ENCODE results near the gene RNF39. TPM values are rescaled to one million over a fixed set of nuclear protein-coding genes. Genes with fewer than 3 reads are reported as not detected.
A peak's percentile ranks its signal among the peaks of the same experiment; 100 is the strongest.

RNF39 gene
- total RNA-seq, 4 donors from 2014 or later = not detected

DNA sequence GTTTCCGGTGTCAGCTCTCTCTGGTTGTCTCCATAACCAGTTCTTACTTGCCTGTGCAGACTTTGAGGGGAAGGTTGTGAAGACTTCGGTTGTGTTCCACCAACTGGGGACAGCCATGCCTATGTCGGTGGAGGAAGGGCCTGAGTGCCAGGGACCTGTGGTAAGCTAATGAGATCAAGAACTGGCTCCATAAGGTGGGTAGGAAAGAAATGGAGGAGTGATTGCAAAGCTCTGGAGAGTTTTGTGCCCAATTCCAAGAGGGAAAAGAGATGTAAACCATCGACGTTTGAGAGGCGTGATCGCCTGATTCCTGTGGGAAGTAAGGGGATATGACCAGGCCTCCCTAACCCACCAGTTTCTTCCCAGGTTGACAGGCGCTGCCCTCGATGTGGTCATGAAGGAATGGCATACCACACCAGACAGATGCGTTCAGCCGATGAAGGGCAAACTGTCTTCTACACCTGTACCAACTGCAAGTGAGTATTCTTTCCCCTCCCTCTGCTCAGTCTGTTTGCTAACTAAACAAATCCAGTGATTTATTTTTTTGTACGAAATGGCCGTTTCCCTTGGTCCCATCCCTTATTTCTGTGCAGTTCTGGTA lies 13.6 kb downstream of the RNF39 start:
- H3K36me3 ChIP-seq = peaks cover 0 to 26% of the 10 kb centered on the region in 2 donors
- DNase-seq = peak in 1 of 2 donors; percentile 18
- intact Hi-C loops (cut with DNase I; ENCODE audit: low total_unique reads) = loop anchor here (2.0 to 10.0 kb wide), 4 partner anchors 151 to 1913 kb away; partner anchors contain the start of genes ATP6V1G2, DDX39B, DXO and NFKBIL1
- in situ Hi-C loops (cut with MboI; ENCODE audit: low sequenced_read_pairs in 4 of 4) = loop anchor here in 2 of 4 donors (25.0 kb wide), 1 partner anchor 275 kb away; the partner anchor contains the start of genes RPP21 (in 2 of the 2) and TRIM39 (in 2 of the 2)
- TF ChIP-seq POLR2A (IDR thresholded peaks at IDR 0.05) = no peak
- TF ChIP-seq, protein P1, sequence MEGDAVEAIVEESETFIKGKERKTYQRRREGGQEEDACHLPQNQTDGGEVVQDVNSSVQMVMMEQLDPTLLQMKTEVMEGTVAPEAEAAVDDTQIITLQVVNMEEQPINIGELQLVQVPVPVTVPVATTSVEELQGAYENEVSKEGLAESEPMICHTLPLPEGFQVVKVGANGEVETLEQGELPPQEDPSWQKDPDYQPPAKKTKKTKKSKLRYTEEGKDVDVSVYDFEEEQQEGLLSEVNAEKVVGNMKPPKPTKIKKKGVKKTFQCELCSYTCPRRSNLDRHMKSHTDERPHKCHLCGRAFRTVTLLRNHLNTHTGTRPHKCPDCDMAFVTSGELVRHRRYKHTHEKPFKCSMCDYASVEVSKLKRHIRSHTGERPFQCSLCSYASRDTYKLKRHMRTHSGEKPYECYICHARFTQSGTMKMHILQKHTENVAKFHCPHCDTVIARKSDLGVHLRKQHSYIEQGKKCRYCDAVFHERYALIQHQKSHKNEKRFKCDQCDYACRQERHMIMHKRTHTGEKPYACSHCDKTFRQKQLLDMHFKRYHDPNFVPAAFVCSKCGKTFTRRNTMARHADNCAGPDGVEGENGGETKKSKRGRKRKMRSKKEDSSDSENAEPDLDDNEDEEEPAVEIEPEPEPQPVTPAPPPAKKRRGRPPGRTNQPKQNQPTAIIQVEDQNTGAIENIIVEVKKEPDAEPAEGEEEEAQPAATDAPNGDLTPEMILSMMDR (IDR thresholded peaks at IDR 0.05 in 4 of 5, conservative IDR thresholded peaks at IDR 0.05 in 1 of 5) = no peak
- H3K27ac ChIP-seq = peak overlapping the region; percentile 92 to 97 (median 95)
- ATAC-seq = no peak
- H3K27me3 ChIP-seq = no peaks in the 10 kb centered on the region
- H3K4me1 ChIP-seq = peaks cover 30 to 31% of the 10 kb centered on the region in 2 donors
- no peaks in the 10 kb centered on the region for H3K9me3 ChIP-seq
- H3K4me3 ChIP-seq = peak overlapping the region; percentile 80 to 98 (median 88)

DNA sequence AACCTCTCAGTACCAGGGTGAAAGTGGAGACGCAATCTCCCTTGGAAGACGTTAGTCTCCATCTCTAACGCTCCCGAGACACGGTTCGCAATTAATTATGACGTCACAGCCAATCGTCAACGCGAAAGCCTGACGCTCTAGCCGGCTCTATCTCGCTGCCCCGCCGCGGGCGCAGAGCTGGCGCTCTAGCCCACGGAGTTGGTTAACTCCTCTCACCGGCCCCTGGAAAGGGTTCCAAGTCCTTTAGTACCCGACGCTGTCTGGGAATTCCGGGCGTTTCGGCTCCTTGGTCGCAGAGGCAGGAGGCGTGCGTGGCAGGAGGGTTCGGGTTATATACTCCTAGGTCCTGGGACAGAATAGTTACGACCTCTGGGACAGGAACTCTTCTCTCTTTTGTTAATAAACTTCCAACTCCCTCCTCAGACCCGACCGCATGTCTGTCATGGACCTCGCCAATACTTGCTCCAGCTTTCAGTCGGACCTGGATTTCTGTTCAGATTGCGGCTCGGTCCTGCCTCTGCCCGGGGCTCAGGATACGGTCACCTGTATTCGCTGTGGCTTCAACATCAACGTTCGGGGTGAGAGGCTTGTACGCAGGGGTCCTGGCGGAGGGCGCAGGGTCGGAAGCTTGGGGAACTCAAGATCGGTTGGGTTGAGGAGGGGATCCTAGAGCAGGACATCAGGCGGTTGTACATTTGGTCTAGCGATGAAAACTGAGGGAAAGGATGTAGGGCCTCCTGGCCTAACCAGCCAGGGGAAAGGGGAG lies 14.3 kb downstream of the RNF39 start, which contains the start of gene POLR1H:
Gene POLR1H, plus strand, starts transcription at position 174 of the 766 bp plus-strand sequence. Its CDS starts 260 bp downstream, at position 434.
- in situ Hi-C loops (cut with MboI; ENCODE audit: low sequenced_read_pairs in 4 of 4) = loop anchor here in 2 of 4 donors (25.0 kb wide), 1 partner anchor 276 kb away; the partner anchor contains the start of genes RPP21 (in 2 of the 2) and TRIM39 (in 2 of the 2)
- H3K4me3 ChIP-seq = peak within 1 kb of the TSS; percentile 80 to 98 (median 88)
- peak within 1 kb of the TSS; percentile 92 to 97 (median 95) for H3K27ac ChIP-seq
- peaks cover 0 to 33% of the 10 kb centered on the region in 2 donors for H3K36me3 ChIP-seq
- no peaks in the 10 kb centered on the region for H3K27me3 ChIP-seq
- intact Hi-C loops (cut with DNase I; ENCODE audit: low total_unique reads) = loop anchor here (2.0 to 10.0 kb wide), 3 partner anchors 152 to 1914 kb away; partner anchors contain the start of genes ATP6V1G2, DDX39B, DXO and NFKBIL1
- H3K9me3 ChIP-seq = no peaks in the 10 kb centered on the region
- peak; percentile 87 for TF ChIP-seq POLR2A (IDR thresholded peaks at IDR 0.05)
- TF ChIP-seq, protein P1 (IDR thresholded peaks at IDR 0.05 in 4 of 5, conservative IDR thresholded peaks at IDR 0.05 in 1 of 5) = no peak
- peaks cover 27 to 29% of the 10 kb centered on the region in 2 donors for H3K4me1 ChIP-seq
- ATAC-seq = peak; percentile 97 to 98
- DNase-seq = peak; percentile 90 to 92

DNA sequence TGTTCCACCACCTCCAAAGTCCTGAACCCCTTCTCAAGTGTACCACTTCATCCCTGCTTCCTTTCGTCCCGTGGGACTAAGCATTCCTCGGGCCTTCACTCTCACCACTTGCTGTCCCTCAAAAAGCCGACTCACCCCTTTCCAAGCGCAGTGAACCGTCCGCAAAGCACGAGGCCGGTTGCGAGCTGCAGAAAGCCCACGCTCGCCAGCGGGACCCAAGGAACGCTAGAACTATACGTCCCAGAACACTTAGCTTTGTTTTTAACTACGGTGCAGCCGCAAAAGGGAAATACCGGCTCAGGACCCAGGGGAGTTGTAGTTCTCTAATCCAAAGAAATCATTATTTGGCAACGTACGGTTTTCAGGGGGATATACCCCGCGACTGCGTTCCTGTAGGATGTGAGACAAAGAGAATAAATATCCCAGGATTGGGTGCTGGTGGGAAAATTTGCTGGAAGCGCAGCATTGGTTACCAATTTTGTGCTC lies 14.9 kb downstream of the RNF39 start:
- intact Hi-C loops (cut with DNase I; ENCODE audit: low total_unique reads) = loop anchor here (2.0 to 10.0 kb wide), 3 partner anchors 152 to 1914 kb away; partner anchors contain the start of genes ATP6V1G2, DDX39B, DXO and NFKBIL1
- Histone ChIP-seq H3K27me3 (no peaks in the 10 kb centered on the region), H3K27ac (peak overlapping the region; percentile 92 to 97 (median 95)), H3K9me3 (no peaks in the 10 kb centered on the region), H3K4me1 (peaks cover 22 to 23% of the 10 kb centered on the region in 2 donors), H3K4me3 (peak overlapping the region; percentile 80 to 98 (median 88)), H3K36me3 (peaks cover 0 to 39% of the 10 kb centered on the region in 2 donors)
- DNase-seq (peak in 1 of 2 donors; percentile 26), ATAC-seq (peak; percentile 31 to 40)
- TF ChIP-seq, protein P1 (IDR thresholded peaks at IDR 0.05 in 4 of 5, conservative IDR thresholded peaks at IDR 0.05 in 1 of 5) = no peak
- in situ Hi-C loops (cut with MboI; ENCODE audit: low sequenced_read_pairs in 4 of 4) = loop anchor here in 2 of 4 donors (25.0 kb wide), 1 partner anchor 277 kb away; the partner anchor contains the start of genes RPP21 (in 2 of the 2) and TRIM39 (in 2 of the 2)

DNA sequence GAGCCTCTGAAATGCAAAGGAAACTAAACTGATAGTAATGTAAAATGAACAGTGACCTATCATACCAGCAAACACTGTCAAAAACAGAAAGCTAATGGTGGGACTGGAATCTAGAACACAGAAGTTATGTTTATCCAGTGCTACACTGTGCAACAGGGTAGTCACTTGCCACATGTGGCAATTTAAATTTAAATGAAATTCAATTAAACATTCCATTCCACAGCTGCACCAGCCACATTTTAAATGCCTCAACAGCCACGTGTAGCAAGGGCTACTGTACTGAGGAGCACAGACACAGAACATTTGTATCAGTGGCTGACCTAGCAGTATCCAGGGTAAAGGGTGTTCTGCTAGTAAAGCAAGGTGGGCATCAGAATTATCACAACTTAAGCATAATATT lies 20.1 kb downstream of the RNF39 start:
- no peak for DNase-seq
- in situ Hi-C loops (cut with MboI; ENCODE audit: low sequenced_read_pairs in 4 of 4) = loop anchor here in 2 of 4 donors (25.0 kb wide), 1 partner anchor 282 kb away; the partner anchor contains the start of genes RPP21 (in 2 of the 2) and TRIM39 (in 2 of the 2)

More for the DNA sequence above, 20.1 kb downstream of the RNF39 start:
- intact Hi-C loops (cut with DNase I; ENCODE audit: low total_unique reads) = loop anchor here (5.0 kb wide), 1 partner anchor 48 kb away; no protein-coding TSS in a partner anchor
- Histone ChIP-seq H3K4me1 (peaks cover 8 to 9% of the 10 kb centered on the region in 2 donors), H3K4me3 (no peak overlapping the region), H3K27ac (no peak overlapping the region), H3K36me3 (peaks cover 0 to 32% of the 10 kb centered on the region in 2 donors), H3K27me3 (no peaks in the 10 kb centered on the region), H3K9me3 (no peaks in the 10 kb centered on the region)
- ATAC-seq = no peak
- TF ChIP-seq, protein P1 (IDR thresholded peaks at IDR 0.05 in 4 of 5, conservative IDR thresholded peaks at IDR 0.05 in 1 of 5) = no peak
- no peak for TF ChIP-seq POLR2A (IDR thresholded peaks at IDR 0.05)
